Measurements from ENCODE around the gene HADHA.

DNA sequence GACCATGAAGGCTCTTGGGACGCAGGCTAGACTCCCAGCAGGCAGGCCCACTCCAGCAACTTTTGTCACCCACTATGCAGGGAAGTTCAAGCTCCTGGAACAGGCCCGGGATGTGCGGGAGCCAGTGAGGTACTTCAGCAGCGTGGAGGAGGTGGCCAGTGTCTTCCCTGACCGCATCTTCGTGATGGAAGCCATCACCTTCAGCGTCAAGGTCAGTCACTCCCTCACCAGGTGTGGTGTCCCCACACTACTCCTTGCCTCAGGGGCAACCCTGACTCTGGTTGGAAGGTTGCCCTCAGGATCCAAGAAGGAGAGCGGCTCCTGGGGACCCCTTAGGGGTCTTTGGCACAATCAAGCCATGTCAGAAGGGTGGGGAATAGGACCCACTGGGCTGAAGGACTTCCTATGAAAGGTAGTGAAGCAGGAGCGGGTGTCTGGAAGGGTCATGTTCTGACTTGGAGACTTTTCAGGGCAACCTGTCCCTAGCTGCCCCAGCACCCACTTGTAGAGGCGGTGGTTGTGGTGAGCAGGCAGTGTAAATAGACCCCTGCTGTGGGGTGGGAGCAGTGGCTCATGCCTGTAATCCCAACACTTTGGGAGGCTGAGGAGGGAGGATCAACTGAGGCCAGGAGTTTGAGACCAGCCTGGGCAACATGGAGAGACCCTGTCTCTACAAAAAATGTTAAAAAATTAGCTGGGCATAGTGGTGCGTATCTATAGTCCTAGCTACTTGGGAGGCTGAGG is 61.4 kb downstream of the HADHA start:
- TF ChIP-seq EZH2 (IDR thresholded peaks at IDR 0.05; ENCODE audit: insufficient read depth, low read length): no peak
- TF ChIP-seq, protein P1, sequence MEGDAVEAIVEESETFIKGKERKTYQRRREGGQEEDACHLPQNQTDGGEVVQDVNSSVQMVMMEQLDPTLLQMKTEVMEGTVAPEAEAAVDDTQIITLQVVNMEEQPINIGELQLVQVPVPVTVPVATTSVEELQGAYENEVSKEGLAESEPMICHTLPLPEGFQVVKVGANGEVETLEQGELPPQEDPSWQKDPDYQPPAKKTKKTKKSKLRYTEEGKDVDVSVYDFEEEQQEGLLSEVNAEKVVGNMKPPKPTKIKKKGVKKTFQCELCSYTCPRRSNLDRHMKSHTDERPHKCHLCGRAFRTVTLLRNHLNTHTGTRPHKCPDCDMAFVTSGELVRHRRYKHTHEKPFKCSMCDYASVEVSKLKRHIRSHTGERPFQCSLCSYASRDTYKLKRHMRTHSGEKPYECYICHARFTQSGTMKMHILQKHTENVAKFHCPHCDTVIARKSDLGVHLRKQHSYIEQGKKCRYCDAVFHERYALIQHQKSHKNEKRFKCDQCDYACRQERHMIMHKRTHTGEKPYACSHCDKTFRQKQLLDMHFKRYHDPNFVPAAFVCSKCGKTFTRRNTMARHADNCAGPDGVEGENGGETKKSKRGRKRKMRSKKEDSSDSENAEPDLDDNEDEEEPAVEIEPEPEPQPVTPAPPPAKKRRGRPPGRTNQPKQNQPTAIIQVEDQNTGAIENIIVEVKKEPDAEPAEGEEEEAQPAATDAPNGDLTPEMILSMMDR (IDR thresholded peaks at IDR 0.05; ENCODE audit: insufficient read depth, low read depth, low read length): no peak

Measured in astrocyte (in vitro differentiated cells and primary cell).